Type B pancreatic cell (in vitro differentiated cells): ENCODE results near the gene AANAT. TPM values are rescaled to one million over a fixed set of nuclear protein-coding genes. Genes with fewer than 3 reads are reported as not detected.
"Not testable (repeated sequence)": the region's sequence is repeated elsewhere in the genome, so short reads cannot be mapped to it uniquely, and the experiment has no call there.

Experiments
- DNase-seq: peaks from one replicate; pipeline ENCODE4 v3.0.0; 2021; ENCODE audit warnings: mixed read lengths; ENCODE audit not compliant: unreplicated experiment; ENCODE audit errors: extremely low spot score
- H3K27ac Mint-ChIP-seq: 2 replicates; pipeline ENCODE4 v1.8.0; 2021; ENCODE audit warnings: mild to moderate bottlenecking, mixed read lengths
- H3K27me3 Mint-ChIP-seq: 2 replicates; pipeline ENCODE4 v1.8.0; 2021; ENCODE audit warnings: mixed read lengths
- H3K36me3 Mint-ChIP-seq: 2 replicates; pipeline ENCODE4 v1.8.0; 2021; ENCODE audit warnings: mixed read lengths
- H3K4me1 Mint-ChIP-seq: one replicate; pipeline ENCODE4 v1.8.0; 2021; ENCODE audit warnings: mixed read lengths; ENCODE audit not compliant: unreplicated experiment
- H3K4me3 Mint-ChIP-seq: 2 replicates; pipeline ENCODE4 v1.8.0; 2021; ENCODE audit warnings: mild to moderate bottlenecking, mixed read lengths
- H3K9me3 Mint-ChIP-seq: 2 replicates; pipeline ENCODE4 v1.8.0; 2021; ENCODE audit warnings: mixed read lengths
- total RNA-seq: library from RNA; stranded (reverse); gene quantifications from 2 replicates; pipeline ENCODE4 v1.2.1, GENCODE V29; 2021; ENCODE audit warnings: low replicate concordance
- TF ChIP-seq, protein P1 (sequence below): fragments of 200-600 bp; sonication (generic); conservative IDR thresholded peaks from 2 replicates; pipeline ENCODE4 v1.5.0; 2021; ENCODE audit warnings: antibody characterized with exemption, mild to moderate bottlenecking

AANAT gene
- total RNA-seq, 1 donor from 2014 or later = not detected

DNA sequence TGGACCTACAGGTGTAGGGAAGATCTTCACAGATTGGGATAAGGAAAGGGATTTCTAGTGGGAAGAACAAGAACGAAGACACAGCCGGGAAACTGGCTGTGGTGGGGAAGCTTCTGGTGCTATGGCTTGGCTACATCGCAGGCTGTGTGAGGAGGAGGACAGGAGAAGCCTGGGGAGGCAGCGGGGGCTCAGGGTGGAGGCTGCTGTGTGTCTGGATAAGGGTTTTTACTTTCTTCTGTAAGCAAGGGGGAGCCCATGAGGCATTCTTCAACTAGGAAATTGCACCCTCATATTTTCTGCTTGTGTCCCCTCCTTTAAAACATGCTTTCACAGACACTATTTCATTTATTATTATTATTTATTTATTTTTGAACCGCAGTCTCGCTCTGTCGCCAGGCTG lies 36.7 kb downstream of the AANAT start:
- no peak overlapping the region for H3K27ac Mint-ChIP-seq
- H3K4me1 Mint-ChIP-seq = peaks cover 22% of the 10 kb centered on the region
- no peak for DNase-seq
- no peaks in the 10 kb centered on the region for H3K9me3 Mint-ChIP-seq
- peaks cover 26% of the 10 kb centered on the region for H3K27me3 Mint-ChIP-seq
- no peak overlapping the region for H3K4me3 Mint-ChIP-seq
- TF ChIP-seq, protein P1, sequence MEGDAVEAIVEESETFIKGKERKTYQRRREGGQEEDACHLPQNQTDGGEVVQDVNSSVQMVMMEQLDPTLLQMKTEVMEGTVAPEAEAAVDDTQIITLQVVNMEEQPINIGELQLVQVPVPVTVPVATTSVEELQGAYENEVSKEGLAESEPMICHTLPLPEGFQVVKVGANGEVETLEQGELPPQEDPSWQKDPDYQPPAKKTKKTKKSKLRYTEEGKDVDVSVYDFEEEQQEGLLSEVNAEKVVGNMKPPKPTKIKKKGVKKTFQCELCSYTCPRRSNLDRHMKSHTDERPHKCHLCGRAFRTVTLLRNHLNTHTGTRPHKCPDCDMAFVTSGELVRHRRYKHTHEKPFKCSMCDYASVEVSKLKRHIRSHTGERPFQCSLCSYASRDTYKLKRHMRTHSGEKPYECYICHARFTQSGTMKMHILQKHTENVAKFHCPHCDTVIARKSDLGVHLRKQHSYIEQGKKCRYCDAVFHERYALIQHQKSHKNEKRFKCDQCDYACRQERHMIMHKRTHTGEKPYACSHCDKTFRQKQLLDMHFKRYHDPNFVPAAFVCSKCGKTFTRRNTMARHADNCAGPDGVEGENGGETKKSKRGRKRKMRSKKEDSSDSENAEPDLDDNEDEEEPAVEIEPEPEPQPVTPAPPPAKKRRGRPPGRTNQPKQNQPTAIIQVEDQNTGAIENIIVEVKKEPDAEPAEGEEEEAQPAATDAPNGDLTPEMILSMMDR = no peak
- no peaks in the 10 kb centered on the region for H3K36me3 Mint-ChIP-seq

DNA sequence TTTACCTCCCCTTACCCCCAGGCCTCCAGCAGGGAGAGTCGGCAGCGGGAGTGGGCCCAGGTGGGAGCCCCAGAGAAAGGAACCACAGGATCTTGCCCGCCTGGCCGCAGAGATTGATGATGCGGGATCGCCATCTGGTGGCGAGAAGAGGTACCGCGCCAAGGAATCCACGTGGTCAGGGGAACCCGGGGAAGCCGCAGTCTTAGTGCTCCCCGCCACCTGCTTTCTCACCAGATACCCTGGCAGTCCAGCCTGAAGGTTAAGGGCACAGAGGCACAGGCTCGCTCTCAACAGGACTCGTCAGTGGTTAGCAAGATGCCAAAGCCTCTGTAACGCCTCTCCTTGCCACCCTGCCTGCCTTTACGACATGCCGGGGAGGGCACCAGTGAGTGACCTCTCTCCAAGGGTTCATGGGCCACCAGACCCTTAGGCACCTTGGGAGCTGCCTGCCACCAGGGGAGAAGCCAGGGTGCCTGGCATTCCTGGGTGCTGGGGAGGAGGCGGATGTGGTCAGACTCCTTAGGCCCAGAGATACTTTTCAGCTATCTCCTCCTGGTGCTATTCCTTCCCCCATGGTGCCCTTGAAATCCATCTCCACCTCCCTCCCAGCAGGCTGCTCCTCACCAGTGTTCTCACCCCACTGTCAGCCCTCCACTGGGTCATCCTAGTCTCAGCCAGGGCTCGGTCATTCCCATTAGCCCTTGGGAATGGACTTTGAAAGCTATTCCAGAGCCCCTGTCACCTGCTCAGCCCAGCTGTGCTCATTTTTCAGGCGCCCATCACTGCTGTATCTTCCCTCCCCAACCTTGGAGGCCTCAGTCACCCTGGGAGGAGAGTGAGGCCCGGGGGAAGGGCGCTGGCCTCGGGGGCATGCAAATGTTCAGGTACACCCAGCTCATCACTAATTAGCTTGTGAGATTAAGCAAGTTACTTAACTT lies 39.3 kb downstream of the AANAT start:
- peak; percentile 92 for DNase-seq
- Mint-ChIP-seq H3K36me3 (no peaks in the 10 kb centered on the region), H3K4me3 (no peak overlapping the region), H3K4me1 (peaks cover 9% of the 10 kb centered on the region), H3K27ac (no peak overlapping the region), H3K9me3 (no peaks in the 10 kb centered on the region), H3K27me3 (peaks cover 19% of the 10 kb centered on the region)
- TF ChIP-seq, protein P1 = peak; percentile 98

DNA sequence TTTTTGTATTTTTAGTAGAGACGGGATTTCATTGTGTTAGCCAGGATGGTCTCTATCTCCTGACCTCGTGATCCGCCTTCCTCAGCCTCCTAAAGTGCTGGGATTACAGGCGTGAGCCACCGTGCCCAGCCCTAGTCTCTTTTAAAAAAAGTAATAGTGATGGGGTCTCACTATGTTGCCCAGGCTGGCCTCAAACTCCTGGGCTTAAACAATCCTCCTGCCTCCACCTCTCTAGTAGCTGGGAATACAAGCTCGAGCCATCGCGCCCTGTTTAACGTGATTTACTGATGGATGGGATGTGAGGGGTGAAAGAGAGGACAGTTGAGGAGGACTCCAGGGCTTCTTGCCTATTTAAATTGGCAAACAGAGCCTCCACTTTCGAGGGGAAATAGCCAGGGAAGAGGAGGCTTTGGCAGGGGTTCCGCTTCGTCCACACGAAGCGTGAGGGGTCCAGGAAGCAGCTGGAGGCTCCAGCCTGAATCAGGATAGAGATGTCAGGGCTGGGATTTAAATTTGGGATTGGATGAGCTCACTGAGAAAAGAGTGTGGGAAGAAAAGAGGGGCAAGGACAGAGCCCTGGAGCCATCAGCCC lies 41.2 kb downstream of the AANAT start:
- H3K4me1 Mint-ChIP-seq, DNase-seq, H3K9me3 Mint-ChIP-seq, H3K4me3 Mint-ChIP-seq, H3K36me3 Mint-ChIP-seq, H3K27ac Mint-ChIP-seq: not testable (repeated sequence)
- H3K27me3 Mint-ChIP-seq = peaks cover 15% of the 10 kb centered on the region

DNA sequence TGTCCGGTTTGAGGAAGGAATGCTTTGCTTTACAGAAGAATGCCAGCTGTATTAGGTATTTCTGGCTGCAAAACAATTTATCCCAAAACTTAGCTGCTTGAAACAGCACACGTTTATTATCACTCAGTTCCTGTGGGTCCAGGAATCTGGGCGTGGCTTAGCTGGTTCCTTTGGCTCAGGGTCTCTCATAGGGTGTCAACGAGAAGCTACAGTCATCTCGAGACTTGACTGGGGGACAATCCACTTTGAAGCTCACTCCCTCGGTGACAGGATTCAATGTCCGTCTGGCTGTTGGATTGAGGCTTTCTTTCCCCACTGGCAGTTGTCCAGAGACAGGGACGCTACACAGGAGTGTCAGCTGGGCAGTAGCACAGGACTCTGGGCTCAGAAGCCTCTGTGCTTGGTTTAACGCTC lies 43.4 kb downstream of the AANAT start:
- Mint-ChIP-seq H3K9me3 (no peaks in the 10 kb centered on the region), H3K27me3 (peaks cover 13% of the 10 kb centered on the region)
- TF ChIP-seq, protein P1 = no peak

DNA sequence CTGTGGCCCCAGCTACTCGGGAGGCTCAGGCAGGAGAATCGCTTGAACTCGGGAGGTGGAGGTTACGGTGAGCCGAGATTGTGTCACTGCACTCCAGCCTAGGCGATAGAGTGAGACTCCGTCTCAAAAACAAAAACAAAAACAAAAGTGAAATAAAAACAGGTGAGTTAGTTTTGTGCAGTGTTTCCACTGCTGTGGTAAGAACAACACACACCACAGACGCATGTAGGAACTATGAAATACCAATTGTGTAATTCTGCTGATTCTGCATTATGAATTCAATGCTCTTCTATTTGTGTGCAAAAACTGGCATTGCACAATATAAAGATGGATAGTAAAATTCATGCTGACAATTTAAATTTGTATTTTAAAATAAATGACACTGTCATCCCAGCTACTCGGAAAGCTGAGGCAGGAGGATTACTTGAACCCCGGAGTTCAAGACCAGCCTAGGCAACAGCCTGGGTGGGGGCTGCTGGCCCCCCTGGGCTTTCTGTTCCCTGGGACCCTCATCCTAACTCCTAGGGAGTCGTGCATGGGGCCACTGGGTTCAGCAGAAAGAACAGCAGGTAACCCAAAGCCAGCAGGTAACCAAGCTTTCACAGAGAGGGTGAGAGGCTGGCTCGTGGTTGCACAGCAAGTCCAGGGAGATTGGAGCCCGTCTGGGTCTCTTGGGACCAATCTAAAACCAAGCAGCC lies 44.4 kb downstream of the AANAT start:
- H3K27me3 Mint-ChIP-seq = peaks cover 13% of the 10 kb centered on the region
- H3K4me3 Mint-ChIP-seq = no peak overlapping the region
- no peaks in the 10 kb centered on the region for H3K9me3 Mint-ChIP-seq
- H3K36me3 Mint-ChIP-seq = no peaks in the 10 kb centered on the region
- no peak for DNase-seq
- H3K4me1 Mint-ChIP-seq = no peaks in the 10 kb centered on the region
- TF ChIP-seq, protein P1 = no peak
- no peak overlapping the region for H3K27ac Mint-ChIP-seq

More for the DNA sequence above, 43.4 kb downstream of the AANAT start:
- no peak overlapping the region for H3K4me3 Mint-ChIP-seq
- H3K4me1 Mint-ChIP-seq = no peaks in the 10 kb centered on the region
- DNase-seq = no peak
- H3K36me3 Mint-ChIP-seq = no peaks in the 10 kb centered on the region
- no peak overlapping the region for H3K27ac Mint-ChIP-seq
